Measurements from ENCODE around the gene SBF2.

SBF2 gene

GRCh38 chr11:10322830-10323792 is 29.1 kb upstream of the SBF2 start:
- Mint-ChIP-seq H3K4me3 (no peak overlapping the region), H3K36me3 (no peaks in the 10 kb centered on the region), H3K27me3 (peaks cover 22% of the 10 kb centered on the region), H3K27ac (no peak overlapping the region), H3K4me1 (peaks cover 4% of the 10 kb centered on the region), H3K9me3 (no peaks in the 10 kb centered on the region)
- CTCF ChIA-PET, result interaction anchor here (0.8 to 3.3 kb wide), 13 partner anchors 8 to 572 kb away, joined by 3 to 20 read pairs (median 5); no protein-coding TSS in a partner anchor
- peak; percentile 56 for DNase-seq

DNA sequence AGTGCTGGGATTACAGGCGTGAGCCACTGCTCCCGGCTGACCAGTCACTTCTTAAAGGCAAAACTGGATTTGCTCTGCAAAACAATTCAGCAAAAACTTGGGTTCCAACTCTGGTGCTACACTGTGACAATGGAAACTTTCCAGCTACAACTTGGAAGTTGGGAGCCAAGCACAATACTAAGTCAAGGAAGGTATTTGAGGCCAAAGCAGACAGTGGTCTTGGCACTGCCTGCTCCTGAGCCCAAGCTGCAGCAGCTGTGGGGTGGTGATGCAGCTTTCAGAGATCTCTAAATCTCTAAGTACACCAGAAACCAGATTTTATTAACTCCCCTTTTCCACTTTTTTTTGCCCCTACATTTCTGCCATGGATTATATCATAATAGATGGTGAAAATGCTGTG is 28.4 kb upstream of the SBF2 start:
- DNase-seq, result no peak
- H3K4me1 Mint-ChIP-seq, result peaks cover 4% of the 10 kb centered on the region
- no peaks in the 10 kb centered on the region for H3K9me3 Mint-ChIP-seq
- no peak overlapping the region for H3K4me3 Mint-ChIP-seq
- CTCF ChIA-PET, result interaction anchor here (0.8 to 2.3 kb wide), 4 partner anchors 12 to 563 kb away, joined by 3 to 12 read pairs (median 7); no protein-coding TSS in a partner anchor
- H3K36me3 Mint-ChIP-seq, result no peaks in the 10 kb centered on the region
- no peak overlapping the region for H3K27ac Mint-ChIP-seq
- peaks cover 26% of the 10 kb centered on the region for H3K27me3 Mint-ChIP-seq

DNA sequence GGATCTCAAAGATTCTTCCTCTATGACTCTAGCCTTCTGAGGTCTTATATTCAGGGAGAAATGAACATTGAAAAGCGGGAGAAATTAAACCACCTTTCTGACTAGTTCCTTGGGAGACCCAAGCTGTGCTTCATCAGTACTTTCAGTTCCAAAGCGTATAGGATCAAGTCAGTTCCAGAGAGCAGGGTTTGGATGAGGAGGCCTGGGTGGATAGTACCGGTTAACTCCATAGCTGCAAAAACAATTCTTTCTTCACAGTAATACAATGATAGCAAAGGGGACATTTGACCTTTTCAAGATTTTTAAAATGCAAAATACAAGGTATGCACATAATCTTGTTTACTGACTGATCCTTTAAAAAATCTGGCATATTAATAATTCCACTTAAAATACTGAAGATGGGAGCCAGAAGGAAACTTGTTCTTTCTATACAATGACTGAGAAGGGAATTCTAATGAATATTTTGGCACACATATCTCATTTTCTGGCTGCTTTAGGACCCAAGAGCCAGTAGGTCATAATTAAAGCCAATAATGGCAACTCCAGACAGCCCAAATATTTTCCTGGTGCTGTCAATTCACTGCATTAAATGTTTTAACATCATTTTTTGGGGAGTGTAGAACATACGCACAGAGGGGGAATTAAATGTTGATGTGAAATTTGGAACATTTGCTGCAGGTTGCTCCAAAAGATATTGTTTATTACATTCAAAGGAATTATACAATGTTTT is 26.9 kb upstream of the SBF2 start:
- Mint-ChIP-seq H3K27me3 (peaks cover 24% of the 10 kb centered on the region), H3K27ac (no peak overlapping the region), H3K4me3 (no peak overlapping the region), H3K36me3 (no peaks in the 10 kb centered on the region), H3K4me1 (peaks cover 4% of the 10 kb centered on the region), H3K9me3 (no peaks in the 10 kb centered on the region)
- no peak for DNase-seq
- CTCF ChIA-PET, result interaction anchor here (0.9 to 2.3 kb wide), 3 partner anchors 13 to 46 kb away, joined by 3 to 12 read pairs (median 3); no protein-coding TSS in a partner anchor

GRCh38 chr11:10319702-10320558 is 25.9 kb upstream of the SBF2 start:
- Mint-ChIP-seq H3K4me1 (peaks cover 4% of the 10 kb centered on the region), H3K36me3 (no peaks in the 10 kb centered on the region), H3K9me3 (no peaks in the 10 kb centered on the region), H3K4me3 (no peak overlapping the region), H3K27ac (no peak overlapping the region), H3K27me3 (peaks cover 28% of the 10 kb centered on the region)
- CTCF ChIA-PET, result interaction anchor here (0.5 to 1.1 kb wide), 3 partner anchors 22 to 232 kb away, joined by 3 to 4 read pairs (median 3); no protein-coding TSS in a partner anchor
- no peak for DNase-seq

- DNase-seq, result no peak
- no peak overlapping the region for H3K4me3 Mint-ChIP-seq
- peaks cover 6% of the 10 kb centered on the region for H3K4me1 Mint-ChIP-seq
- no peaks in the 10 kb centered on the region for H3K9me3 Mint-ChIP-seq
- H3K27ac Mint-ChIP-seq, result no peak overlapping the region
- CTCF ChIA-PET, result interaction anchor here (1.0 to 1.4 kb wide), 4 partner anchors 10 to 110 kb away, joined by 3 to 6 read pairs (median 3); no protein-coding TSS in a partner anchor
- H3K27me3 Mint-ChIP-seq, result peaks cover 32% of the 10 kb centered on the region
- no peaks in the 10 kb centered on the region for H3K36me3 Mint-ChIP-seq
Measured at GRCh38 chr11:10318527-10318802, 24.4 kb upstream of the SBF2 start.

GRCh38 chr11:10317776-10318526 is 23.9 kb upstream of the SBF2 start:
- no peak for DNase-seq
- Mint-ChIP-seq H3K4me1 (peaks cover 6% of the 10 kb centered on the region), H3K36me3 (no peaks in the 10 kb centered on the region), H3K27ac (no peak overlapping the region), H3K9me3 (no peaks in the 10 kb centered on the region), H3K27me3 (peaks cover 30% of the 10 kb centered on the region), H3K4me3 (no peak overlapping the region)
- CTCF ChIA-PET, result interaction anchor here (1.0 to 1.4 kb wide), 5 partner anchors 9 to 109 kb away, joined by 3 to 6 read pairs (median 3); no protein-coding TSS in a partner anchor

DNA sequence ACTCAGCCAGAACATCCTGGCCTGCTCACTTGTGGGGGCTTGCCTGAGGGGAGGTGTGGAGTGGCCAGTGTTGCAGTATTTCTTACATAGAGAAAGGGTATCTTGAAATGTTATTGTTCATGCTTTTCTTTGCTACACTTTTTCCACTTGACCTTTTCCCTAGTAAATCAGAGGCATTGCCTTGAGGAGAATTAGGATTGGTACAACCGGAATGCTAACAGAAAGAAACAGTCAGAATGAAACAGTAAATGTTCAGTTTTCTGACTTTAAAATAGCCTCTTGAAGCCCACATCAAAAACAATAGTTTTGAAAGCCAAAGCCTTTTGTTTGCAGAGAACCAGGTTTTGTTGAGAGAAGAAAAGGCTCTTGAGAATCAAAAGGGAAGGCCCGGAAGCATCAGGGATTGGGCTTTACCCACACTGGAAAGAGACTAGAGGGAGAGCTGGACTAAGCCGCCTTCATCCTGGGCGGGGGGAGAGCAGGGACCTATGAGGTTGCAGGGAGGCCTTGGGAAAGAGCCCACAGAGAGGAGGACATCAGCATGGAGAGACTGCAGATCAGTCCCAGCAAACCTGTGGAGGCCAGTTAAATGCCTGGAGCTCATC is 23.2 kb upstream of the SBF2 start:
- Mint-ChIP-seq H3K4me3 (no peak overlapping the region), H3K9me3 (no peaks in the 10 kb centered on the region), H3K36me3 (no peaks in the 10 kb centered on the region), H3K27me3 (peaks cover 37% of the 10 kb centered on the region), H3K27ac (no peak overlapping the region), H3K4me1 (peaks cover 2% of the 10 kb centered on the region)
- no peak for DNase-seq
- CTCF ChIA-PET, result interaction anchor here (1.3 to 1.4 kb wide), 3 partner anchors 9 to 13 kb away, joined by 3 to 6 read pairs (median 4); no protein-coding TSS in a partner anchor

DNA sequence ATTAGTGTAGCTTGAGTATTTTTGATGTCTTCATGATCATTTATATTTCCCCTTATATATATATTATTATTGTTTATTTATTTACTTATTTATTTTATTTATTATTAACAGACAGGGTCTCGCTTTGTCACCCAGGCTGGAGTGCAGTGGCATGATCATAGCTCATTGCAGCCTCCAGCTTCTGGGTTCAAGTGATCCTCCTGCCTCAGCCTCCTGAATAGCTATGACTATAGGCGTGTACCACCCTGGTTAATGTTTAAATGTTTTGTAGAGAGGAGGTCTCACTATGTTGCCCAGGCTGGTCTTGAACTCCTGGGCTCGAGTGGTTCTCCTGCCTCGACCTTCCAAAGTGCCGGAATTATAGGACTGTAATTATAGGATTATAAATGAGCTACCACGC is 21.1 kb upstream of the SBF2 start:
- Mint-ChIP-seq H3K4me3 (no peak overlapping the region), H3K9me3 (no peaks in the 10 kb centered on the region), H3K36me3 (no peaks in the 10 kb centered on the region), H3K4me1 (peaks cover 2% of the 10 kb centered on the region), H3K27ac (no peak overlapping the region), H3K27me3 (peaks cover 49% of the 10 kb centered on the region)
- DNase-seq, result no peak
- CTCF ChIA-PET, result interaction anchor here (1.1 to 1.7 kb wide), 2 partner anchors 9 to 10 kb away, joined by 3 to 4 read pairs; no protein-coding TSS in a partner anchor

DNA sequence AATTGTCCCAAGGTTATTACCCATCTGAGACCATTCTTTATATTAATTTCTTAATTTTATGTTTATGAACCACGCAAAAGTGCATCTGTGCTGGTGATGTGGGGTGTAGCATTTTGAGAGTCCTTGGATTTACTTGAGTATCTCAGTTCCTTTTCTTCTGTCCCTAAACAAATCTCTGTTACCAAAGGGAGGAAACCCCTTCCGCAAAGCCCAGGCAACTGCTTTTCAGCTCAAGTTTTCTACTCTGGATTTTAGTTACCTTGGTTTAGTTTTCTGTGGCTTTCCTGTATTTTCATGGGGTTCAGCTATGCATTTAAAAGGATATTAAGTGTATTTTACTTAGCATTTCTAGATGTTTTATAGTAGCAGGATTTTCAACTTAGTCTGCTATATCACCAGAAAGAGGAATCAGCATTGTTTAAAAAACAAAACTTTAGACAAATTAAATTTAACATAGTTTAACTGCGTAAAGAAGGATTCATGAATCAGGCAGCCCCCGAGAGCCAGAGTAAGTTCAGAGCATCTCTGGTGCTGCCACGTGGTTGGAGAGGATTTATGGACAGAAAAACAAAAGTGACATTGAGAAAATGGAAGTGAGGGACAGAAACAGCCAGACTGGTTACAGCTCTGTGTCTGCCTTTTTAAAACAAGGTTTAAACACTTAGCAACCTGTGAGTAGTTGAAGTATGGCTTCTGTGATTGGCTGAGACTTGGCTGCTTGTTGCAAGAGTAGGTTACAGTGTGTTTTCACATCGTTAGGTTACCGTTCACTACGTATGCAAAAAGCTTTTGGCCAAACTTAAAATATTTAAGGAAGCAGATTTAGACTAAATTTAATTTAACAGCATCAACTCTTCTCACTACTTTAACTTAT is 20.4 kb upstream of the SBF2 start:
- CTCF ChIA-PET, result interaction anchor here (1.1 to 1.7 kb wide), 2 partner anchors 9 to 10 kb away, joined by 3 to 4 read pairs; no protein-coding TSS in a partner anchor
- Mint-ChIP-seq H3K4me3 (no peak overlapping the region), H3K36me3 (no peaks in the 10 kb centered on the region), H3K27ac (no peak overlapping the region), H3K27me3 (peaks cover 53% of the 10 kb centered on the region), H3K4me1 (peaks cover 4% of the 10 kb centered on the region), H3K9me3 (no peaks in the 10 kb centered on the region)
- peak; percentile 37 for DNase-seq

DNA sequence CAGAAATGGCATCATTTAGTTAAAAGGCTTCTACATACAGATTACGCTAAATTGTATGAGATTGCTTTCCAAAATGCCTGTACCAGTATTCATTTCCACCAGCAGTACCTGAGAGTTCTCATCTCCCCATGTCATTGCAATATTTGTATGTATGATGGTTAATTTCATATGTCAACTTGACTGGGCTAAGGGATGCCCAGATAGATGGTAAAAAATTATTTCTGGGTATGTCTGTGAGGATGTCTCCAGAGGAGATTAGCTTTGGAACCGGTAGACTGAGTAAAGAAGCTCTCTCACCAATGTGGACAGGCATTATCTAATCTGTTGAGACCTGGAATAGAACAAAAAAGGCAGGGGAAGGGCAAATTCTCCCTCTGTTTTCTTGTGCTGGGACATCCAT is 17.8 kb upstream of the SBF2 start:
- peaks cover 70% of the 10 kb centered on the region for H3K27me3 Mint-ChIP-seq
- H3K36me3 Mint-ChIP-seq, result no peaks in the 10 kb centered on the region
- no peaks in the 10 kb centered on the region for H3K9me3 Mint-ChIP-seq
- CTCF ChIA-PET, result no interaction called here
- H3K27ac Mint-ChIP-seq, result no peak overlapping the region
- no peak overlapping the region for H3K4me3 Mint-ChIP-seq
- peaks cover 25% of the 10 kb centered on the region for H3K4me1 Mint-ChIP-seq
- DNase-seq, result no peak

DNA sequence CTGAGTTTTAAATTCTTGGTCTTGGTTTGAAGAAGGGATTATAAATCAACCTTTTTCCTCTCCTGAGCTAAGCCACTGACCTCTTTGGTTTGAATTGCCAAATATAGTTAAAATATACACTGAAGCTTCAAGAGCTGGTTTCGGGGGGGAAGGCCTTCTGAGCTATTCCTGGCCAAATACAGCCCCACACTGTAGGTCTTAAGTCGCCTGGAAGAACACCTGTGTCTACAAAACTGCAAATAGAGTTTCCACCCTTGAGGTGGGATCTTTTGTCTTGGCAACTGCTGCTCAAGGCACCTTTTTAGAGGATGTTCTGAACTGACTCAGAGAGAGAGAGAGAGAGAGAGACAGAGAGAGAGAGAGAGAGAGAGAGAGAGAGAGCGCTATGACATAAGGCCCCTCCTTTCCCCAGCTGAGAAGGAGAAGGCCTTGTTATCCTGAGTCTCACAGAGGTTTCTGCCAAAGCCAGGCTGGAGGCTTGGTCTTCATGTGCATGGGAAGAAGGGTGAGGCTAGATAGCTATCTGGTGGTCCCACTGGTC is 16.4 kb upstream of the SBF2 start:
- Mint-ChIP-seq H3K4me3 (no peak overlapping the region), H3K9me3 (no peaks in the 10 kb centered on the region)

More for the DNA sequence above, 16.4 kb upstream of the SBF2 start:
- Mint-ChIP-seq H3K4me1 (peaks cover 39% of the 10 kb centered on the region), H3K27ac (no peak overlapping the region), H3K27me3 (peaks cover 79% of the 10 kb centered on the region), H3K36me3 (peaks cover 4% of the 10 kb centered on the region)
- CTCF ChIA-PET, result interaction anchor here (0.5 to 3.8 kb wide), 10 partner anchors 12 to 668 kb away, joined by 3 to 43 read pairs (median 5); no protein-coding TSS in a partner anchor
- no peak for DNase-seq

All from activated naive CD4-positive, alpha-beta T cell treated with anti-CD3 and anti-CD28 coated beads, Interleukin-2, amount 10 ng/mL, durations not matched to agents 7 days and 5 days (primary cell).